Endothelial cell of umbilical vein (primary cell): Measurements from ENCODE around the gene OMA1.

Experiments used
- EZH2 ChIP-seq: IDR thresholded peaks from 2 replicates; pipeline ENCODE4 v1.6.1; 2012; ENCODE audit warnings: borderline replicate concordance, low read depth, mild to moderate bottlenecking, moderate library complexity, low read length, inconsistent platforms; ENCODE audit not compliant: severe bottlenecking
- FOS ChIP-seq: IDR thresholded peaks from 2 replicates; pipeline ENCODE4 v1.6.1; 2011; ENCODE audit warnings: mild to moderate bottlenecking, low read length, moderate library complexity, borderline replicate concordance; ENCODE audit not compliant: insufficient read depth
- GATA2 ChIP-seq: IDR thresholded peaks from 2 replicates; pipeline ENCODE4 v1.7.0; 2011; ENCODE audit warnings: low read depth, mild to moderate bottlenecking, moderate library complexity, mixed read lengths, low read length; ENCODE audit not compliant: insufficient read length, insufficient read depth
- MYC ChIP-seq: IDR thresholded peaks from one replicate; pipeline ENCODE4 v1.6.1; 2011; ENCODE audit warnings: mild to moderate bottlenecking, low read depth, low read length
- POLR2A ChIP-seq: IDR thresholded peaks from 2 replicates; pipeline ENCODE4 v1.6.1; 2012; ENCODE audit warnings: low read depth, mild to moderate bottlenecking, control low read depth, low read length
- POLR2AphosphoS5 ChIP-seq: IDR thresholded peaks from 2 replicates; pipeline ENCODE4 v1.6.1; 2012; ENCODE audit warnings: low read depth, mild to moderate bottlenecking, control low read depth, low read length, moderate library complexity; ENCODE audit not compliant: insufficient read depth
- TF ChIP-seq, protein P1 (sequence below), 2 donors: IDR thresholded peaks; 1 replicate in 1 of 2; 2 replicates in 1 of 2; pipeline ENCODE4 v1.5.1; 2011; ENCODE audit warnings: low read length in 2 of 2, mild to moderate bottlenecking in 2 of 2, moderate library complexity in 2 of 2, control low read depth in 1 of 2, inconsistent platforms in 1 of 2, low read depth in 1 of 2; ENCODE audit not compliant: insufficient read depth in 1 of 2; ENCODE audit errors: extremely low read depth in 1 of 2

DNA sequence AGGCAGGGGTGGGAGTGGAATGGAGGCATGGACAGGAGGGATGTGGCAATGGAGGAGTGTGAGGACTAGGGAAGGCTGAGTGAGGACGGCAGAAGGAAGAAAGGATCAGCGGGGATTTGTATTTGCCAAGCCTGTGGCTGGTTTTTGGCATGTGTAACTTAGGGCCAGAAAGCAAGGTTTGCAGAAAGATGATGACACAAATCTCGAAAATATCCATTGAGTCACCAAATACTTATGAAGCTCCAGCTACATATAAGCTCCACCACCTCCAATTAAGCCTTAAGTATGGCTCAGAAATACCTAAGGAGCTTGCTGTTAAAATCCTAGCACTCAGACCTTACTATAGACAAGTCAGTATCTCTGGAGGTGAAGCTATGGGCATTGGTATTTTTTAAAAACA is 90.1 kb downstream of the OMA1 start:
- TF ChIP-seq, protein P1, sequence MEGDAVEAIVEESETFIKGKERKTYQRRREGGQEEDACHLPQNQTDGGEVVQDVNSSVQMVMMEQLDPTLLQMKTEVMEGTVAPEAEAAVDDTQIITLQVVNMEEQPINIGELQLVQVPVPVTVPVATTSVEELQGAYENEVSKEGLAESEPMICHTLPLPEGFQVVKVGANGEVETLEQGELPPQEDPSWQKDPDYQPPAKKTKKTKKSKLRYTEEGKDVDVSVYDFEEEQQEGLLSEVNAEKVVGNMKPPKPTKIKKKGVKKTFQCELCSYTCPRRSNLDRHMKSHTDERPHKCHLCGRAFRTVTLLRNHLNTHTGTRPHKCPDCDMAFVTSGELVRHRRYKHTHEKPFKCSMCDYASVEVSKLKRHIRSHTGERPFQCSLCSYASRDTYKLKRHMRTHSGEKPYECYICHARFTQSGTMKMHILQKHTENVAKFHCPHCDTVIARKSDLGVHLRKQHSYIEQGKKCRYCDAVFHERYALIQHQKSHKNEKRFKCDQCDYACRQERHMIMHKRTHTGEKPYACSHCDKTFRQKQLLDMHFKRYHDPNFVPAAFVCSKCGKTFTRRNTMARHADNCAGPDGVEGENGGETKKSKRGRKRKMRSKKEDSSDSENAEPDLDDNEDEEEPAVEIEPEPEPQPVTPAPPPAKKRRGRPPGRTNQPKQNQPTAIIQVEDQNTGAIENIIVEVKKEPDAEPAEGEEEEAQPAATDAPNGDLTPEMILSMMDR (IDR thresholded peaks at IDR 0.05; ENCODE audit: extremely low read depth in 1 of 2, insufficient read depth in 1 of 2, low read depth in 1 of 2, low read length in 2 of 2) = no peak
- no peak for TF ChIP-seq POLR2AphosphoS5
- TF ChIP-seq EZH2 = no peak
- no peak for TF ChIP-seq POLR2A
- TF ChIP-seq FOS = no peak
- TF ChIP-seq GATA2 = no peak
- no peak for TF ChIP-seq MYC
